ENCODE results near the gene STX8.

Gene STX8

GRCh38 chr17:9211133-9211765 is 364.4 kb downstream of the STX8 start:
- no peak for DNase-seq (ENCODE audit: low read depth)
- H3K4me3 ChIP-seq (ENCODE audit: low read depth, low read length): no peak overlapping the region

DNA sequence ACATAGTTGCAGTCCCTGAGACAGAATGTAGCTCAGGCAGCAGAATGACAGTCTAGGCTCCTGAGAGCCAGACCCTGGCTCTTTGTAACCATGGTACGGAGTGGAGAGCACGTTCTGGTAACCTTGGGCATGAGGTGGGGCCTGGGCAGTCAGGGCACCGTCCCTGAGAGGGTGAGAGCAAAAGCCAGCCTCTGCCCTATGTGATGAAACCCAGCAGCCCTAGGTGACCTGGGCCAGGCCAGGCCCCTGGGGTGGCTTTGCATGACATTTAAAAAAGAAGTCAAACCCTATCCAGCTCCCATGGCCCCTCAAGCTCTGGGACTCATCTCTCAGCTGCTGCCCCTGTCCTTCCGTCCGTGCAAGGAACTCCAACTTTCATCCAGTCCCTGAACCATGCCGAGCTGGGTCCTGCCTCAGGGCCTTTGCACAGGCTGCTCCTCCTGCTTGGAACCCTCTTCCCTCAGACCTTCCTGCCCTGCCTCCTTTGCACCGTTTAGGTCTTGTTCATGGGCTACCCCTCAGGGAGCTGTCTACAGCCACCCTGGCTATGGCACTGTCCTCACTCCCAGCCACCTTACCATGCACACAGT is 365.7 kb downstream of the STX8 start:
- no peak for DNase-seq (ENCODE audit: low read depth)
- no peak overlapping the region for H3K4me3 ChIP-seq (ENCODE audit: low read depth, low read length)

DNA sequence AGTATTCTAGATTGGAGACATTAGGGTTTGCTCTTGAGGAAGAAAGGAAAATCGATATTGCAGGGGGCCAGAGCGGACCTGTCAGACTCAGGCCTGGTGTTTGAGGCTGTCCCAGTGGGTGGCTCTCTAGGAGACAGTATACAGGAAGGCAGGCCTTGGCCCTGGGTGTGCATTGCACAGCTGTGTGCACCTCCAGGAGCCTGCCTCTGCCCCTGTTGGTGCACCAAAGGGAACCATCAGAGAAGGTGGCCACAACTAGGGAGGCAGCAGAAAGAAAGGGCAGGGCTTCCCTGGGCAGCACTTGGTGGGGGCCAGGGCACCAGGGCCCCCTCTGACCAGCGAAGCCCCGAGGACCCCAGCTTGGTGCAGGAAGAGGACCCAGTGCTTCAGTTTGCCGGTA is 366.3 kb downstream of the STX8 start:
- no peak overlapping the region for H3K4me3 ChIP-seq (ENCODE audit: low read depth, low read length)

DNA sequence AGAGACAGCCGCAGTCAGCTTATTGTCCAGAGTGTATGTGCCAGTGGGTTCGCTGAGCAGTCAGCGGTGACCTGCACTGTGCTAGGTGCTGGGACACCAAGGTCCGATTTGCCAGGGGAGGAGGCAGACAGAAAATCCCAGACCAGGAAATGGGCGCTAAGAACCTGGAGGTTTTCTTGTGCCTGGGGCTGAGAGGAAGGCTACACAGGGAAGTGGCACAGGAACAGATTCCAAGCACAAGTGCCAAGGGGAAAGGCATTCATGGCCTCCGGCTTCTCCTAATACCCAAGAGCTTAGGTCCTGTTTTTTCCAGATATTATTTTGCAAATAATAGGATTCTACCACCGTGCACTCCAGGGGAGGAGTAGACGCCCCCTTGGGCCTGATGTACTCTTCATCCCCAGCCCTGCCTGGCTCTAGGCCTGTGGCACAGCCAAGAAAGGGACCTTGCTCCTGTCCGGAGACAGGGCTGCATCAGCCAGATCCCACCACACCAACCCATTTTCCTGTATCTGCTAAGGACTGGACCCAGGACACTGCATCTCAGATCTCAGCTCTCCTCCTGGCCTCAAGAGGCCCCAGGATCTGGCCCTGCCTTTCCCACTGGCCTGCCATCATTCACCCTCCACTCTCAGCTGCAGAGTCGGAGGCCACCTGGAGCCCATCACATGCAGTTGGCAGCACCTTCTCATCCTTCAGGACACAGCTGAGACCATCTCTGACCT is 367.1 kb downstream of the STX8 start:
- DNase-seq (ENCODE audit: low read depth): no peak
- H3K4me3 ChIP-seq (ENCODE audit: low read depth, low read length): no peak overlapping the region

More for the DNA sequence above, 366.3 kb downstream of the STX8 start:
- no peak for DNase-seq (ENCODE audit: low read depth)

- DNase-seq (ENCODE audit: low read depth): no peak
- no peak overlapping the region for H3K4me3 ChIP-seq (ENCODE audit: low read depth, low read length)
Measured at GRCh38 chr17:9206741-9207332, 368.8 kb downstream of the STX8 start.

DNA sequence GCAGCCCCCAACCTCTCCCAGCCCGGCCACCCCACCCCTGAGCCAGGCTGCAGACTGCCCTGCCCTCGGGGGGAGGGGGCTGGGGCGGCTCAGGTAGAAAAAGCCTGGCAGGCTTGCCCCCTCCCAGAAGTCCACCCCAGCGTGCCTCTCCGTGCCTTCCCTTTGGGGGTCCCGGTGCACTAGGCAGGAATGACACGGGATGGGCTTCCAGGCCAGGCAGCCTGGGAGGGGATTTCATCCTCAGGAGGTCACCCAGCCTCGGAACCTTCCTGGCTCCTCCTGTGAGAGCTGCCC is 369.3 kb downstream of the STX8 start:
- H3K4me3 ChIP-seq (ENCODE audit: low read depth, low read length): no peak overlapping the region
- no peak for DNase-seq (ENCODE audit: low read depth)

DNA sequence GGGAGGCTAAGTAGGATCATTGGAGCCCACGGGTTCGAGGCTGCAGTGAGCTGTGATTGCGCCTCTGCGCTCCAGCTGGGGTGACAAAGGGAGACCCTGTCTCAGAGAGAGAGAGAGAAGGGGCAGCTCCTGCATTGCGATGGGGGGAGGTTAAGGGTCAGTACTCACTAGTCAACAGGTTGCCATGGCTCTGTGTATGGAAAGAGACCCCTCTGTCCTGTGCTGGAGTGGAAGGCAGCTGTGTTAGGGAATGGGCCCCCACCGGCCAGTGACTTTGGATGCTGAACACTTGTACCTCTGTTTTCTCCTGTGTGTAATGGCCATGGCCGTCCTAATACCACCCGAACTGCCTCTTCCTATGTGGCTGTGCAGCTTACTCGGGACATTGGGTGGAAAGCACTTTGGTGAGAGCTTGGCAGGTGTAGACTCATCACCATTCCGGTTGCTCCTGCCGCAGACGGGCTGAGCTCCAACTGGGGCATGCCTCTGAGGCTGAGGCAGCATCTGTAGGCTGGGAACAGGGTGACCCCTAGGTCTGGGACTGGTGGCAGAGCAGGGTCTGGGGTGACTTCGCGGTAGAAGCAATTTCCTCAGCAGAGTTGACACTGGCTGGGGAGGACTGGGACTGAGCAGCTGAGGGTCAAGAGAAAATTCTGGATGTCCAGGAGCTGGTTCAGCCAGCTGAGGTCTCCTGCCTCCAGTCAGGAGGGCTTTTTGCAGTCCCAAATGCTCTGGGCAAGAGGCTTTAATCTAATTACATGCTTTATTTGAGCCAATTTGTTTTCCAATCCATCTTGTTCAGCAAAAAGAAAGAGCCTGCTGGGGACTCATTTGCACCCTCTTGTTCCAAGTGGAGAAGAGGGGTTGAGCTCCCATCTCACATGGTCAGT is 369.9 kb downstream of the STX8 start:
- DNase-seq (ENCODE audit: low read depth): no peak
- H3K4me3 ChIP-seq (ENCODE audit: low read depth, low read length): no peak overlapping the region

DNA sequence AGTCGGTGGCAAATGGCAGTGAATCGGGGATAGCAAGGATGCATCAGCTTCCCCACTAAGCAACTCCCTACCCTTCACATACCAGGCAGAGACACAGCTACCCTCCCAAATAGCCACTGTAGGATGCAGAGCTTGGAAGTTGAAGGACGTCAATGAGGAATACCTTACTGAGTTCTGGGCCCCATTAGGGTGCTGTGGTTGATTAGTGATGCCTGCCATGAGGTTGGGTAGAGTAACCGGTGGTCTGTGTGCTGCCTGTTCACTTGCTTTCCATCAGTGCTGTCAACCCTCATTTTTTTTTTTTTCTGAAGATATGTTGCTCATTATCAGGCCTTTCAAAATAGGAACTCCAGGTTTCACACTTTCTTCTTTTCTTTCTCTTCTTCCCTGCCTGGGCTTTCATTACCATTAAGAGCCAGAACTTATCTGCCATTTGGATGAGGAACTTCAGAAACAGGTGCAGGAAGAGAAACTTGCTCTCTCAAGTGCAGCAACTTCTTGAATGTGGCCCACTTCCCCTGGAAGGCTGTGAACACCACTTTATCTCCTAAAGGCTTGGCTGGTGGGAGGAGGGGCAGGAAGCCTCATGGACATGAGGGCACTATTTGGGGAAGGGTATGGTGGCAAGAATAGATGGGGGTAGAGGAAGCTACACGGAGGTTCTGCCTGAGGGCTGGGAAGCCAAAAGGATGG is 370.8 kb downstream of the STX8 start:
- no peak for DNase-seq (ENCODE audit: low read depth)

GRCh38 chr17:9203771-9204425 is 371.7 kb downstream of the STX8 start:
- H3K4me3 ChIP-seq (ENCODE audit: low read depth, low read length): no peak overlapping the region

More for the DNA sequence above, 370.8 kb downstream of the STX8 start:
- H3K4me3 ChIP-seq (ENCODE audit: low read depth, low read length): no peak overlapping the region

DNA sequence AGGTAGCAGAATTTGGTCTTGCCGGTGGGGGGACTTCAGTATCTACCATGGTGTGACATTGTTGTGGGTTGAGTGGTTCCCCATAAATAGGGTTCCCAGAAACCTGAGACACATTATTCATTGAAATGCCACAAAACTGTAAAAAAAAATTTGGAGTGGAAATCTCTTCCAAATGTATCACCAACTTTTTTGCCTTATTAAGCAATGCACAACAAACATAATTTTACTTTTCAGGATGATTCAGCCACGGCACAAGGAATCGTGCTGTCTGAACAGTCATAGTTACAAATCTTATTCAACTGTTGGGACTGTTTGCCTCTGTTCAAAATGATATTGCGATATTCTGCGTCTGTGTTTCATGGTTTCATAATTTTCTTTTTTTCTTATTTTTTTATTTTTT is 373.1 kb downstream of the STX8 start:
- no peak overlapping the region for H3K4me3 ChIP-seq (ENCODE audit: low read depth, low read length)
- DNase-seq (ENCODE audit: low read depth): no peak

More at GRCh38 chr17:9203771-9204425, 371.7 kb downstream of the STX8 start:
- no peak for DNase-seq (ENCODE audit: low read depth)

GRCh38 chr17:9200699-9201359 is 374.8 kb downstream of the STX8 start:
- no peak for DNase-seq (ENCODE audit: low read depth)
- no peak overlapping the region for H3K4me3 ChIP-seq (ENCODE audit: low read depth, low read length)
